ENCODE data around the gene SEPTIN14. TPM values are rescaled to one million over a fixed set of nuclear protein-coding genes. Genes with fewer than 3 reads are reported as not detected.
"Not testable (repeated sequence)": the region's sequence is repeated elsewhere in the genome, so short reads cannot be mapped to it uniquely, and the experiment has no call there.

Gene SEPTIN14
- not detected in 2 replicates for total RNA-seq (2014; rRNA removed; shearing (Covaris generic))
- total RNA-seq (2022): not detected in 2 replicates
- Bru-seq, nascent RNA: not detected
- percentile 2 among the genes with signal in this experiment for BruChase-seq, experiment 1, labeled RNA remaining after a 6-hour chase
- BruChase-seq, experiment 2, labeled RNA remaining after a 2-hour chase: percentile 3 among the genes with signal in this experiment
- long read RNA-seq: 0 reads

DNA sequence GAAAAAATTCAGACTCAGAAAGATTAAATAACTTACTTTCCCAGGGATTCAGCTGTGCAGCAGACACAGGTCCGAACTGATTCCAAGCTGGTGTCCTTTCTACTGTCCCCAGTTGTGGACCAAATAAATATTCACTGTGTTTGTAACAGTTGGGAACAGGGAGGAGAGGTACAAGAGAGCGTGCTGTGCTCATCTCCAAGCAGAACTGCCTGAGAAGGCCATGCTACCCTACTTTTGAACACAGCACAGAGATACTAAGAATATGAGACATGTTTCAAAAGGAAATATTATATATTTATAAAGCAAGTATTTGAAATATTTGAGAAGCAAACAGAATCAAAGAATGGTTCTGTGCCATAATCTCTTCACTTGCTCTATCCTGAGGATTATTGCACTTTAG, at the start of gene SEPTIN14:
TSS of gene SEPTIN14 (minus strand) at position 101 of the 400 bp plus-strand sequence. CDS start 756 bp downstream, outside the sequence.
- H4K20me1 ChIP-seq (ENCODE audit: insufficient read depth, low read length); H3K9me3 ChIP-seq (ENCODE audit: low read length); H3K9me2 ChIP-seq (ENCODE audit: insufficient read depth, low read length); H3K79me2 ChIP-seq (ENCODE audit: insufficient read depth, low read depth, low read length); H3K27ac ChIP-seq (ENCODE audit: low read depth, low read length, poor library complexity, severe bottlenecking); POLR2A ChIA-PET; H3K4me3 ChIP-seq (ENCODE audit: low read depth, low read length, poor library complexity, severe bottlenecking); H3K4me2 ChIP-seq (ENCODE audit: low read length); H2AFZ ChIP-seq (ENCODE audit: low read length); intact Hi-C loops (cut with micrococcal nuclease; ENCODE audit: unreplicated experiment); H3K4me1 ChIP-seq (ENCODE audit: insufficient read depth, low read length, poor library complexity, severe bottlenecking); H3K36me3 ChIP-seq (ENCODE audit: insufficient read depth, low read length); DNase-seq (ENCODE audit: low spot score); BruUV-seq (replicated peaks); CTCF ChIA-PET (ENCODE audit: unreplicated experiment): not testable (repeated sequence)

DNA sequence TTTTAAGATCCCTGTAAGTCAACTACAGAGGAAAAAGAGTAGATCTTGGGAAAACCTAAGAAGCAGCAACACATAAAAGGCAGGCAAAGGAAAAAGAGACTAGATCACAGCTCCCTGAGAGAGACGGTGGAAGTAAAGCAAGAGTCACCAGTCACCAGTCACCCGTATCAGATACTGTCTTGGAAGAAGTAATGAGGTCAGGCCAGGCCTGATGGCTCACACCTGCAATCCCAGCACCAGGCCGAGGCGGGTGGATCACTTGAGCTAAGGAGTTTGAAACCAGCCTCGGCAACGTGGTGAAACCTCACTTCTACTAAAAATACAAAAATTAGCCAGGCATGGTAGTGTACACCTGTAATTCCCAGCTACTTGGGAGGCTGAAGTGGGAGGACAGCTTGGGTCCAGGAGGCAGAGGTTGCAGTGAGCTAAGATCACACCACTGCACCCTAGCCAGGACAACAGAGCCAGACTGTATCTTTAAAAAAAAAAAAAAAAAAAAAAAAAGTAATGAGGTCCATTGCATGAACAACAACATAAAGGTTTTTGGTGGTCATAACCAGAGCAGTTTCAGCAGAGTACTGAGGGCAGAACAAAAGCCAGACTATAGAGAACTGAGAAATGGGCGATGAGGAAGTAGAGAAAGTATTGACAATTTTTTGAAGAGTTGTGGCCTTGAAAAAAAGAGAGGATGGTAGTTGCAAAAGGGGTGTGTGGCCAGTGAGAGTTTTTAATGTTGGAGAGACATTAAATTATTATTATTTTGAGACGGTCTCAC, 41.6 kb upstream of the SEPTIN14 start:
- Histone ChIP-seq H3K4me3 (ENCODE audit: low read depth, low read length, poor library complexity, severe bottlenecking) (no peak overlapping the region), H3K9me3 (ENCODE audit: low read length) (peaks cover 3% of the 10 kb centered on the region; the same call in 1 of the 2 replicates), H2AFZ (ENCODE audit: low read length) (peak overlapping the region; percentile 60), H3K4me1 (ENCODE audit: insufficient read depth, low read length, poor library complexity, severe bottlenecking) (peaks cover 46% of the 10 kb centered on the region), H3K9me2 (ENCODE audit: insufficient read depth, low read length) (no peaks in the 10 kb centered on the region), H3K27ac (ENCODE audit: low read depth, low read length, poor library complexity, severe bottlenecking) (peak overlapping the region; percentile 76), H3K79me2 (ENCODE audit: insufficient read depth, low read depth, low read length) (no peaks in the 10 kb centered on the region), H3K36me3 (ENCODE audit: insufficient read depth, low read length) (no peaks in the 10 kb centered on the region), H3K4me2 (ENCODE audit: low read length) (peak overlapping the region; percentile 44; the same call in 1 of the 2 replicates), H4K20me1 (ENCODE audit: insufficient read depth, low read length) (no peaks in the 10 kb centered on the region)
- TF ChIP-seq, protein P1, sequence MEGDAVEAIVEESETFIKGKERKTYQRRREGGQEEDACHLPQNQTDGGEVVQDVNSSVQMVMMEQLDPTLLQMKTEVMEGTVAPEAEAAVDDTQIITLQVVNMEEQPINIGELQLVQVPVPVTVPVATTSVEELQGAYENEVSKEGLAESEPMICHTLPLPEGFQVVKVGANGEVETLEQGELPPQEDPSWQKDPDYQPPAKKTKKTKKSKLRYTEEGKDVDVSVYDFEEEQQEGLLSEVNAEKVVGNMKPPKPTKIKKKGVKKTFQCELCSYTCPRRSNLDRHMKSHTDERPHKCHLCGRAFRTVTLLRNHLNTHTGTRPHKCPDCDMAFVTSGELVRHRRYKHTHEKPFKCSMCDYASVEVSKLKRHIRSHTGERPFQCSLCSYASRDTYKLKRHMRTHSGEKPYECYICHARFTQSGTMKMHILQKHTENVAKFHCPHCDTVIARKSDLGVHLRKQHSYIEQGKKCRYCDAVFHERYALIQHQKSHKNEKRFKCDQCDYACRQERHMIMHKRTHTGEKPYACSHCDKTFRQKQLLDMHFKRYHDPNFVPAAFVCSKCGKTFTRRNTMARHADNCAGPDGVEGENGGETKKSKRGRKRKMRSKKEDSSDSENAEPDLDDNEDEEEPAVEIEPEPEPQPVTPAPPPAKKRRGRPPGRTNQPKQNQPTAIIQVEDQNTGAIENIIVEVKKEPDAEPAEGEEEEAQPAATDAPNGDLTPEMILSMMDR (conservative IDR thresholded peaks at IDR 0.05; ENCODE audit: low read length): no peak
- TF ChIP-seq EZH2phosphoT487 (IDR thresholded peaks at IDR 0.05; ENCODE audit: borderline replicate concordance, low read depth, low read length): no peak
- intact Hi-C loops (cut with micrococcal nuclease; ENCODE audit: unreplicated experiment): loop anchor here (5.0 to 10.0 kb wide), 2 partner anchors 58 to 329 kb away; partner anchors contain the start of genes NIPSNAP2 and VOPP1
- ChIA-PET POLR2A (interaction anchor here (1.0 kb wide), 1 partner anchor 24 kb away, joined by 3 read pairs; no protein-coding TSS in a partner anchor), CTCF (ENCODE audit: unreplicated experiment) (no interaction called here)
- DNase-seq (ENCODE audit: low spot score): peak; percentile 59
- BruUV-seq (replicated peaks): no TSS peak

DNA sequence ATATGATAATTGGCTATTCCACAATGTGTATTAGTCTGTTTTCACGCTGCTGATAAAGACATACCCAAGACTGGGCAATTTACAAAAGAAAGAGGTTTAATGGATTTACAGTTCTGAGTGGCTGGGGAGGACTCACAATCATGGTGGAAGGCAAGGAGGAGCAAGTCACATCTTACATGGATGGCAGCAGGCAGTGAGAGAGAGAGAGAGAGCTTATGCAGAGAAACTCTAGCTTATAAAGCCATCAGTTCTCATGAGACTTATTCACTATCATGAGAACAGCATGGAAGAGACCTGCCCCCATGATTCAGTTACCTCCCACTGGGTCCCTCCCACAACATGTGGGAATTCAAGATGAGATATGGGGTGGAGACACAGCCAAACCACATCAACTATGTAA, 38.5 kb upstream of the SEPTIN14 start:
- CTCF ChIA-PET (ENCODE audit: unreplicated experiment); H3K36me3 ChIP-seq (ENCODE audit: insufficient read depth, low read length); H3K4me2 ChIP-seq (ENCODE audit: low read length); H4K20me1 ChIP-seq (ENCODE audit: insufficient read depth, low read length); H3K9me2 ChIP-seq (ENCODE audit: insufficient read depth, low read length); POLR2A ChIA-PET; H3K27ac ChIP-seq (ENCODE audit: low read depth, low read length, poor library complexity, severe bottlenecking); DNase-seq (ENCODE audit: low spot score); H3K9me3 ChIP-seq (ENCODE audit: low read length); H3K79me2 ChIP-seq (ENCODE audit: insufficient read depth, low read depth, low read length); BruUV-seq (replicated peaks); H2AFZ ChIP-seq (ENCODE audit: low read length); H3K4me3 ChIP-seq (ENCODE audit: low read depth, low read length, poor library complexity, severe bottlenecking): not testable (repeated sequence)
- peaks cover 25% of the 10 kb centered on the region for H3K4me1 ChIP-seq (ENCODE audit: insufficient read depth, low read length, poor library complexity, severe bottlenecking)
- intact Hi-C loops (cut with micrococcal nuclease; ENCODE audit: unreplicated experiment): loop anchor here (5.0 to 10.0 kb wide), 2 partner anchors 61 to 326 kb away; partner anchors contain the start of genes NIPSNAP2 and VOPP1
